Midbrain (tissue), 1 donor: ENCODE results near the gene PET100.

Experiments
- DNase-seq: peaks from one replicate; lab custom pipeline; 2025; lab: John Stamatoyannopoulos, UW

The PET100 gene

DNA sequence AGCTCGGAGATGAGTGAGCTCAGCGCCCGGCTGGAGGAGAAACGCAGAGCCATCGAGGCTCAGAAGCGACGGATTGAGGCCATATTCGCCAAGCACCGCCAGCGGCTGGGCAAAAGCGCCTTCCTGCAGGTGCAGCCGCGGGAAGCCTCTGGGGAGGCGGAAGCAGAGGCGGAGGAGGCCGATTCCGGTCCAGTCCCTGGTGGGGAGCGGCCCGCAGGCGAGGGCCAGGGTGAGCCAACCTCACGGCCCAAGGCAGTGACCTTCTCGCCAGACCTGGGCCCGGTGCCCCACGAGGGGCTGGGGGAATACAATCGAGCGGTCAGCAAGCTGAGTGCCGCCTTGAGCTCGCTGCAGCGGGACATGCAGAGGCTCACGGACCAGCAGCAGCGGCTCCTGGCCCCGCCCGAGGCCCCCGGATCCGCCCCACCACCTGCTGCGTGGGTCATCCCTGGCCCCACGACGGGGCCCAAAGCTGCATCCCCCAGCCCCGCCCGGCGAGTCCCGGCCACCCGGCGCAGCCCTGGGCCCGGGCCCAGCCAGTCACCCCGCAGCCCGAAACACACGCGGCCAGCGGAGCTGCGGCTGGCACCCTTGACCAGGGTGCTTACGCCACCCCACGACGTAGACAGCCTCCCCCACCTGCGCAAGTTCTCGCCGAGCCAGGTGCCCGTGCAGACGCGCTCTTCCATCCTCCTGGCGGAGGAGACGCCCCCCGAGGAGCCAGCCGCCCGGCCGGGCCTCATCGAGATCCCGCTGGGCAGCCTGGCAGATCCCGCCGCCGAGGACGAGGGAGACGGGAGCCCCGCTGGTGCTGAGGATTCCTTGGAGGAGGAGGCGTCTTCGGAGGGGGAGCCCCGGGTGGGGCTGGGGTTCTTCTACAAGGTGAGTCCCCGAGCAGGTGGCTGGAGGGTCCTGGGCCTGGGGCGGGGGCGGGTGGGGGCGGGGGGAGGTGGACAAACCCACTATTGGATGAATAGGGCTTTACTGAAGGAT is 17.0 kb upstream of the PET100 start:
- no peak for DNase-seq

DNA sequence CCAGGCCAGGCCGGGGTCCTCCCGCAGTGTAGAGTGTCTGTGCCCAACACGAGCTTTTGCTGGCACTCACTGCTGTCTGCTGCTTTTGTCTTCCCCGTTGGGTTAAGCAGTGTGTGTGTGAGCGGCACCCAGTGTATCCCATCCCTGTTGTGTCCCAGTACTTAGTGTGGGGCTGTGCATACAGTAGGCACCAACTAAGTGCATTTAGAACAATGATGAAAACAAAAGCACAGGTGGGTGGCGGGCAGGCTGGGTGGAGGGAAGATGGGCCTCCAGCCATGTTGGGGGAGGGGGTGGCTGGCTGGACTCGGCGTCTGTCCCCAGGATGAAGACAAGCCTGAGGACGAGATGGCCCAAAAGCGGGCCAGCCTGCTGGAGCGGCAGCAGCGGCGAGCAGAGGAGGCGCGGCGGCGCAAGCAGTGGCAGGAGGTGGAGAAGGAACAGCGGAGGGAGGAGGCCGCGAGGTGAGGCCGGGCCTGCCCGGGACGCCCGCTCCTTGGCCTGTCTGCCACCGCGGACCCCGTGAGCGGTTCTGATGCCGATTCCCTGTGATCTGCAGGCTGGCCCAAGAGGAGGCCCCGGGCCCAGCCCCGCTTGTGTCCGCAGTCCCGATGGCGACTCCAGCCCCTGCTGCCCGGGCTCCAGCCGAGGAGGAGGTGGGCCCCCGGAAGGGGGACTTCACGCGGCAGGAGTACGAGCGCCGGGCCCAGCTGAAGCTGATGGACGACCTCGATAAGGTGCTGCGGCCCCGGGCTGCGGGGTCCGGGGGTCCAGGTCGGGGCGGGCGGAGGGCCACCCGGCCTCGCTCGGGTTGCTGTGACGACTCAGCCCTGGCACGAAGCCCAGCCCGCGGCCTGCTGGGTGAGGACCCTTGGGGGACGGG is 14.5 kb upstream of the PET100 start:
- no peak for DNase-seq

DNA sequence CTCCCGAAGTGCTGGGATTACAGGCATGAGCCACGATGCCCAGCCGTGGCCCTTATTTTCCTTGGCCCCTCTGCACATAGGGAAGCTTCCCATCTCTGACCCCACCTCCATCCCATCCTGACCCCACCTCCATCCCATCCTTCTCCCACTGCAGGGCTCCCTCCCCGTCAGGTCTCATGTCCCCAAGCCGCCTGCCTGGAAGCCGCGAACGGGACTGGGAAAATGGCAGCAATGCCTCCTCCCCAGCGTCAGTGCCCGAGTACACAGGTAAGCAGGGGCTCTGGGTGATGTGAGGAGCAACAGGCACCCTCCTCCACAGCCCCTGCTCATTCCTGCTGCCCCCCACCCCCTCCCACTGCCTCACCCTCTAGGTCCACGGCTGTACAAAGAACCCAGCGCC is 12.4 kb upstream of the PET100 start:
- no peak for DNase-seq

DNA sequence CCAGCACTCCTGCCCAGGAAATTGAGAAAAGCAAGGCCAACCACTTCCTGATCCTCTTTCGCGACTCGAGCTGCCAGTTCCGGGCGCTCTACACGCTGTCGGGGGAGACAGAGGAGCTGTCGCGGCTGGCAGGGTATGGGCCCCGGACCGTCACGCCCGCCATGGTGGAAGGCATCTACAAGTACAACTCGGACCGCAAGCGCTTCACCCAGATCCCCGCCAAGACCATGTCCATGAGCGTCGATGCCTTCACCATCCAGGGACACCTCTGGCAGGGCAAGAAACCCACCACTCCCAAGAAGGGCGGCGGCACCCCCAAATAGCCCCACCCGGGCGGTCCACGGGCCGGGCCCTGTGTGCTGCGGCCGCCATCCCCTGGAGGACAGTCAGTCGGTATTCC is 11.9 kb upstream of the PET100 start:
- no peak for DNase-seq

DNA sequence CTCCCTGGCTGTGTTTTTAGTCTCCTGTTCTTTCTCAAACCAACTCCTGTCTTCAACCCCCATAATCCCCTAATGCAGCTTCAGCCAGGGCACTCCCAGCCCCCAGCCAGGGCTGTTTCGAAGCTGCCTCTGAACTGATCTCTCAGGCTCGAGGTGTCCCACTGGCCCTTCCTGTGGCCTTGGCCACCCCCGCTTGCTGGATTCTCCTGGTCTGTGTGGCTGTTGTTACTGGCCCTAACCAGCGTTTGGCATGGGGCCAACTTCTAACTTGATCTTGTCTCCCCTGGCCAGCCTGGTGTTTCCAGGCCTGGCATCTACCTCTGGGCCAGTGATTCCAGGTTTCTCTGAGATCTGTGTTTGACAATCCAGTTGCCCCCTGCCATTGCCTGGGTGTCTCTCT is 11.2 kb upstream of the PET100 start:
- no peak for DNase-seq

DNA sequence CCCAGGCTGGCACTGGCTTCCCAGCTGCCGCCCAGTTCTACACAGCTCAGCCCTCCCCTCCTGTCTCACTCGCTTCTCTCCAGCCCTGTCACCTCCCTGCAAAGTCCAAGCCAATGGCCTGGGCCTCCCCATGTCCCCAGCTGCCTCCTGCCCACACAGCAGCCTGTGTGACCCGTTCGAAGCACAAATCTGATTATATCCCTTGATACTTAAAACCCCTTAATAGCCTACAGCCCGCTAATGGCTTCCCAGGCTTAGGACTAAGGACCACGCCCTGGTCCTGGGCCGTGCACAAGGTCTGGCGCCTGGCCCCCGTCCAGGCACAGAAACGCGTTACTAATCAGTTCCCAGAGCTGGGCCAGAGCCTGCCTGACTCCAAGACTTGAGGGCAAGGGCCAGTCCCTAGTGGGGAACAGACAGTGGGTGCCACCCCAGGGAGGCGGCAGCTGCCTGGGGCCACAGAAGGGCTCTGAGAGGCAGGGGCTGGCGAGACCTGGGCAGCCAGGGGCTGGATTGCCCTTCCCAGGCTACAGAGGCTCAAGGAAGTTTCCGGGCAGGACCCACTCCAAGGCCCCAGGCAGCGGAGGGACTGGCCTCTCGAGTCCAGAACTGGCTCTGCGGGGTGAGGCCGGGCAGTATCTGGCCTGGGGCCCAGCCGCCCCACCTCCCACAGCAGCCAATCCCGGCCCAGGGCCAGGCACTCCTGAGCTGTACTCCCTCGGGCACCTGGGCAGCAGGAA is 10.7 kb upstream of the PET100 start:
- no peak for DNase-seq

DNA sequence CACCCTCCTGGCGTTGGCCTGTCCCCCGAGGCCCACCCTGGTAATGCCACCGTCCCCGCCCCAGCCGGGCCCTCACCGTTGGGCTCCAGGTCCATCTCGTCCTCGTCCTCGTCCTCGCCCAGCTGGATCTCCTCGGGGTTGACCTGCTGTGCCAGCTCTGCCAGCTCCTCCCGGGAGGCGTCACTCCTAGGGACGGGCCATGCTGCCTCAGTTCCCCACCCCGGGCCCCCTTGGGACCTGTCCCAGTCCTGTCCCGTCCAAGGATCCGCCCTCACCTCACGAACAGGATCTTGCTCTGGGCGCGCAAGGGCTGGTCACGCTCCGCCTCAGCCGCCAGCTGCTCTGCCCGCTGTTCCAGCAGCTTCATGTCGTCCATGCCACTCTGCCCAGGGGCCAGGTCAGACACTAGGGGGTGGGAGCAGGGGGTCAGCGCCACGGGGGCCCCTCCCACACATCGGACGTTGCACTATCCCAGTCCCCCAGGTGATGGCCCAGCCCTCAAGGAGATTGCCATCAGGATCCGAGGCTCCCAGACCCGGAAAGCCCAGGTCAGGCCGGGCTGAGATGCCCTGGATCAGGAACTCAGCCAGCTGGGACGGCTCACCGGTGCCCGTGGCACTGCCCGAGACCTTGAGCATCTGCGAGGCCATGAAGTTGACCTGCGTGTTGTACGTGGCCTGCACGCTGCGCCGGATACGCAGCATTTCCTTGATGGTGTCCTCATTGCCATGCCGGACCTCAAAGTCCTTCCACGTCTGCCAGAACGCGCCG is 9.7 kb upstream of the PET100 start:
- no peak for DNase-seq

DNA sequence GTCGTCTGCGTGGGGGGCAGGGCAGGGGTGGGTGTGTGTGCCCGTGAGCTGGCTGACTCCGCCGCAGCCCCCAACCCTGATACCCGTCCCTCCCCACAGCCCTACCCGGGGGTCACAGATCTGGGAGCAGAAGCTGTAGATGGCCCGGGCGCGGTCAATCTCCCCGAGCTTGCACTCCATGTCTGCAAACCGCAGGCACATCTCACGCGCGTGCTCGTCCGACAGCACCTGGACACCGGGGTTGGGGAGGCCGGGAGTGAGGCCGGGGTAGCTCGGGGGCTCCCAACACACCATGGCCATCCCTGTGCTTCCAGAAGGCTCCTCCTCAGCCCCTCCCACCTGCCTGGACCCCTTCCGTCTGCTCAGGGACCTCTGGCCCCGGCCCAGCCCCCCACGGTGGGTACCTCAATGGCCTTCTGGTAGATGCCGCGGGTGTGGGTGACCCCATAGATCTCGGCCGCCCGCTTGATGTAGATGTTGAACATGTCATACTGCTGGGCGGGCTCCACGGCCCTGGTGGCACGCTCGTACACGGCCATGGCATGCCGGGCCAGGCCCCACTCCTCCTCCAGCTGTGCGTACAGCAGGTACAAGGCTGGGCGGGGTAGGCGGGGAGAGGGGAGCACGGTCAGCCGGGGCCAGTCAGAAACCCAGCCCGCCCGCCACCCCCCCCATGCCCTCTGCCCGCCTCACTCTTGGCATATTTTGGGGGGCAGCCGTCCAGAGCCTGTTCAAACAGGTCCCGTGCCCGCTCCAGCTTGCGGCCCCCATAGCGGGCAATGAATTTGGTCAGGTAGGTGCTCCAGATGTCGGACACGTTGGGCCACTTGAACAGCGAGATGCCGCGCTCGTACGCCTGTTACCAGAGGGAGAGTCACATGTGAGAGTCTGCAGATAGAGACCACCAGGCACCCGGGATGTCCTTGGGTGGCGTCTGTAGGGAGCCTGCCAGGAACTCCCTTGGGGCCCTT is 8.9 kb upstream of the PET100 start:
- DNase-seq = no peak

DNA sequence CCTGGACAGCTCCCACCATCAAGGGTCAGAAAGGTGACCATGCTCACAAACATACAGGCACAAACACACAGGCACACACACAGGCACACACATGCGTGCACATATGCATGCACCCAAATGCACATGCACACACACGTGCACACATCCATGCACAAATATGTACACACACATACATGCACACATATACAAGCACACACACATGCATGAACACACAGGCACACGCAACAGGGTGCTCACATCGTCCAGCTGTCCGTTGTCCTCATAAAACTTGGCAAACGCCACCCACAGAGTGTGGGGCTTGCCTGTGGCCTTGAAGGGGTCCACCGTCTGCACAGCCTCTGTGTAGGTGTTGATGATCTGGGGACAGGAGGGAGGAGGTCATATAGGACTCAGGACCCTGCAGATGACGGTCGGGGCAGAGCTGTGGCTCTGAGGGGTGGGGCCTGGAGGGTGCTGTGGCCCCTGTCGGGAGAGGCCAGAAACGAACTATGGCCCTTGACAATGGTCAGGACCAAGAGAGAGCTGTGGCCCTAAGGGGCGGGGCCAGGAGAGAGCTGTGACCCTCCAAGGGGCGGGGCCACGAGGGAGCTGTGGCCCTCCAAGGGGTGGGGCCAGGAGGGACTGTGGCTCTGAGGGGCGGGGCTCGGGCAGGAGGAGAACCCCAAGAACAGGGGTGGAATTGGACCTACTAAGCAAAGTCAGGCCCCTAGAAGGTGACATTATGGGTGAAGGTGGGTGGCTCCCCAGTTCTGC is 6.5 kb upstream of the PET100 start:
- DNase-seq = no peak

DNA sequence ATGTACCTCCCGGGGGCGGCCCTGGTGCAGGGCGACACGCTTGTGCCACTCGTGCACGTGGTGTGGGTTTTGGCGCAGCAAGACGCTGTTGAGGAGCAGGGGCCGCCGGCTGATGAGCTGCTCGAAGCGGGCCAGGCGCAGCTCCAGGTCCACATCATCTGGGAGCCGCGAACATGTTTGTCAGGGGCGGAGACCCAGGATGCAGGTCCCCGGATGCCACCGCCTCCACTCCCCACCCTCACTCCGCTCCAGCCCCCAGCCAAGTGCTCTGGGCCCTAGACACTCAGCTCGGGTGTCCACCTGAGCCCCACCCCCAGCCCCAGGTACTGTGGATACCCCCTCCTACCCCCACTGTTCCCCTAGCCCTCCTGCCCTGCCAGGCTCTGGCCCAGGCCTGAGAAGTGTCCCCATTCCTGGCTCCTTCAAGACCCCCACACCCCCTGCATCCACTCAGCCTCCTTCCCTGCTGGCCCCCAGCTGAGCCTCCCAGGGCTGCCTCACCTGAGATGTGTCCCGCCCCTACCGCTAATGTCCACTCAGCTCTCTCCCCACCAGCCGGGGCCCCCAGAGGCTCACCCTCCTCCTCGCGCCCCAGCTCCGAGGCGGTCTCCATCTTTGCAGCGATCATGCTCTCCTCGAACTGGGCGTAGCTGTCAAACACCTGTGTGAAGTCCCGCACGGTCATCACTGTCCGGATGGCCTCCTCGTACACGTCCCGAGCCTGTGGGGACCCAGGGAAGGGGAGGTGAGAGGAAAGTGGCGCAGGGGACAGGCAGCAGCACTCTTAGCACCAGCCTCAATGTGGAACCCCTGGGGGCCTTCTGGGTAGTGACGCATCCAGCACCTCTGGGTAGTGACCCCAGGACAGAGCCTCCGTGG is 5.6 kb upstream of the PET100 start:
- DNase-seq = no peak

DNA sequence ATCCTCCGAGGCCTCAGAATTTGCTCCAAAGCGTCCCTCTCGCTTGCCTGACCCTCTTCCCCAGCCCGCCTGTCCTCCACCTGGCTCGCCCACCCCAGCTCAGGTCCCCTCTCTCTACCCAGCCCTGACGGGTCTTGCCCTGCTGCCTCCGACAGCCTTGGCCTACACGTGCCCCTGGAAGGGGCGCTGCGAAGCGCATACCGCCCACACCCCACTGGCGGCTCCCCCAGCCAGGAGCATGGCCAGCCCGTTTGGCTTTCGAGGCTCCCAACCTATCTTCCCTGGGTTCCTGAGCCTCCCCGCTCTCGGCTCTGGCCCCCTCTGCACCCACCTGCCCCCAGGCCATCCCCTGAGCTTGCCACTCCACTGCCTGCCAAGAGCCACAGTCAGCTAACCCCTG is 4.8 kb upstream of the PET100 start:
- DNase-seq = no peak

DNA sequence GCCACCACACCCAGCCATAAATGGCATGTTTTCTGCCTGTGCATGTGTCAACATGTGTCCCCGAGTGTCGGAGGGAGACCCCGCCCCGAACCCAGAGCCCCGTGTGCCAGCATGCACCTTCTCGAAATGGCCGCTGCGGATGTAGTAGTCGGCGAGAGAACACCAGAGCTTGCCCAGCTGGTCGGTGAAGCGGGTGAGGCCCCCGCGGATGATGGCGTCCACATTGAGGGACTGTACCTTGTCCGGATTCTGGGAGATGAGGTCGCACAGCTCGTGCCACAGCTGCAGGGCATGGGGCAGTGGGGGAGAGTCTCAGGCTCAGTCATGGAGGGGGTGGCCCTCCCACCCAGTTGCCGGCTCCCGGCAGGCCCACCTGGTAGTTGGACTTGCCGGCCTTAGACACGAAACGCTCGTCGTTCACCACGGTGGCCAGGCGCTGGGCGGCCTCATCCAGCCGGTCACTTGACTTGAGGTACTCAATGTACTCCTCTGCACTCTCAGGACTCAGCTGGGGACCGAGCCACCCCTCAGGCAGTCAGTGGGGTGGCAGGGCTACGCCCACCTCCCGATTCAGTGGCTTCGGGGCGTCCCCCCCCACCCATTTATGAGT is 3.7 kb upstream of the PET100 start:
- DNase-seq = no peak

DNA sequence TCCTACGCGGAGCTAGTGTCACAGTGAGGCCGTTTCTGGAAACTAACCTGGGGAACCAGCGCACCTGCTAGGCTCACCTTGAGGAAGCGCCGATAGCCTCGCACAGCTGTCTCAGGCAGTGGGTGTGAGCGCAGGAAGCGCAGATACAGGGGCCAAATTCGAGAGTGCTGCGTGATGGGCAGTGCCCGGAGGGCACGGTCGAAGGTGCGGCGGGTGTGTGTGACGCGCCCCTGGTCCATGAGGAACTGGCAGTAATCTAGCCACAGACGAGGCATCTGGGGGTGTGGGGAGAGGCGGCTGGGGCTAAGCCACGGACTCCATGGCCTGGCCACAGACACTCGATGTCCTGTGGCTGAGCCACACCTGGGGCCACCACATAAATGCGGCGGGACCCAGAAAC is 2.4 kb upstream of the PET100 start:
- no peak for DNase-seq

DNA sequence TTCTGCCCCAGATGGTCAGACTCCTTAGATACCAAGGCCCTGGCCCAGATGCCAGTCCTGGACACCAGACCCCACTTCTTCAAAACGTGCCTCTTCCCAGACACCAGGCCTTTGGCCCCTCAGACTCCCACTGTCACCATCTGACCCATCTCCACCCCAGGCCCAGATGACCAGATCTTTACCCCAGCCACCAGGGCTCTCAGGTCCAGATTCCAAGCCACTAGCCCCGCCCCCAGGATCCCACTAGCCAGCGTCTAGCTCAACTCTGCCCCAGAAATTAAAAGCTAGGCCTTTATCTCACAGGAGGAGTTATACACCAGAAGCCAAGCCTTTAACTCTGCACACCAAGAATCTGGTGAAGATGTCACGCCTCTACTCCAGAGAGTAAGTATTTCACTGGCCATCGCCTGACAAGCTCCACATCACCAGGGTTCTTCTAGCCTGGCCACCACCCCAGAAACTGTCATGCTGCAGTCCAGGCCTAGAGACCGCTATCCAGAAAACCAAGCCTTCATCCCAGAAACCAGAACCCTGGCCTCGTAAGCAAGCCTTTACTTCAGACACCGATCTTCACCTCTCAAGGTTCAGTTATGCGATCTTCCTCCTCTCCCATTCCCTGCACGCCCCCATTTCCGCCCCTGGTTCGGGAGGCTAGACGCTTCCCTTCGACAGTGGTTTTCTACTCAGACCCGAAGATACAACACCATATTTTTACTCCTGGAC is 843 bp upstream of the PET100 start:
- no peak for DNase-seq

DNA sequence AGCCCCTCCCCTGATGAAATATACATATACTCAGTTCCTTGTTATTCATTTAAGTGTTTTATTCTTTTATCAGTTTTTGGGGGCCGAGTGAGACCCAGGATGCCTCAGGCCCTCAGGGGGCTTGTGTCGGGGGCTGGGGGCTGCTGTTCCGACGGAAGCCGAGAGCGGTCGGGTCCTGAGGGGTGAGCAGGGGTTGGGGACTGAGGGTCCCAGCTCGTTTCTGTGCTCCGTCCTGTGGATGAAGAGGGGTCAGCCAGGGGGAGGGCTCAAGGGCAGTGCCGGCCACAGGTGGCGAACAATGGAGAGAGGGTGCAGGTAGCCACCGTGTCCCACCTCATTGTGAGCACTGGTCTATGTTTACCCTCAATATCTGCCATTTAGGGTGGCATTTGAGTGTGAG is 2.0 kb downstream of the PET100 start:
- no peak for DNase-seq

DNA sequence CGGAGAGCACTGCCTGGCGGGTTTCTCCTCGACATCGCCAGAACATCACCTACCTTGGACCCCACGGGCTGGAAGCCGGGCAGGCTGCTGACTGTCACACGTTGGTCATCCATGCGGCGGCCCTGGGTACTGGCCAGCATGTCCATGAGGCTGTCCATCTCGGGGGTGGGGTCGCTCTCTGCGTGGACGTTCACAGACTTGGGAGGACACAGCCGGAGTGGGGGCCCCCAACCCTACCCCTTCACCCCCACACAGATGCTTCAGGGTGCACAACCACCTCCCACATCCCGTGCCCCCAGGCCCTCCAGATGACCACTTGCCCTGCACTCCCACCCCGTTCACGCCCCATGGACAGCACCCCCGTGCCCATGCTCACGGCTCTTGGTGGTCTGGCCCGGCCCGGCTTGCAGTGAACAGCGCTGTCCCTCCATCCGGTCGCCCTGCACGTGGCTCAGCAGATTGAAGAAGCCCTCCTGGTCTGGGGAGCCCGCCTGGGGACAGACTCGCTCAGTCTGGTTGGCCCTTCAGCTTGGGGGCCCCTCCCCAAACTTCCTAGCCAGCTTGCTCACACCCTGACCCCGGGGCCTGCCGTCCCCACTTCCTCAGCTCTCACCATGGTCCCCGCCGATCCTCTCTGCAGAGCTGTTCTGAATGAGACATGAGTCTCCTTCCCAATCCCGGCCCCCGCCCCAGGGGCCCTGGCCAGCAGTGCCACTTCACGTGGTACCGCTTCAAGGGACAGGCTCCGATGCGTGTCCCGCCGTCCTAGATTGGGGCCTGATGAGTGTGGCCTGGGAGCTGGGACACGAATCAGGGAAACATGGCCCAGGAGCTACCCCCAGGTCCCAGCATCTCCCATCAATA is 3.0 kb downstream of the PET100 start:
- no peak for DNase-seq
